Panc1 (cell line): ENCODE data around the gene NIT1.

ENCODE experiments used
- CTCF ChIP-seq: fragments of 450-650 bp; IDR thresholded peaks from 2 replicates; pipeline ENCODE4 v1.5.1; 2017; ENCODE audit warnings: mild to moderate bottlenecking
- POLR2AphosphoS5 ChIP-seq: IDR thresholded peaks from 2 replicates; pipeline ENCODE4 v1.6.1; 2012; ENCODE audit warnings: mild to moderate bottlenecking, low read depth, low read length, moderate library complexity
- REST ChIP-seq, 2 experiments: IDR thresholded peaks; 2 replicates each; pipeline ENCODE4 v1.6.1; 2011 to 2012; ENCODE audit warnings: low read depth in 2 of 2, control low read depth in 1 of 2, low read length in 1 of 2, mild to moderate bottlenecking in 1 of 2, moderate library complexity in 1 of 2; ENCODE audit not compliant: insufficient read depth in 1 of 2

- TF ChIP-seq CTCF (no peak), POLR2AphosphoS5 (no peak), REST (IDR thresholded peaks at IDR 0.05; ENCODE audit: insufficient read depth in 1 of 2, low read depth in 2 of 2, low read length in 1 of 2) (no peak)
Observed at GRCh38 chr1:161131523-161132409, 13.9 kb downstream of the NIT1 start.
